AG04450 (cell line): ENCODE measurements around the gene SPR. TPM values are rescaled to one million over a fixed set of nuclear protein-coding genes. Genes with fewer than 3 reads are reported as not detected.

Experiments
- CTCF ChIA-PET: fragments of 300-600, 350-600 bp; formaldehyde crosslinking; extraction: SDS; loops from one replicate; lab custom pipeline; 2022; ENCODE audit warnings: antibody characterized with exemption, inconsistent platforms; lab: Charles Lee
- POLR2A ChIA-PET: fragments of 350-600 bp; formaldehyde crosslinking; extraction: SDS; loops from one replicate; lab custom pipeline; 2021; ENCODE audit warnings: antibody characterized with exemption, inconsistent platforms; lab: Yijun Ruan, JAX
- DNase-seq: peaks from one replicate; pipeline ENCODE4 v3.0.0-alpha.2; 2011; ENCODE audit warnings: low read depth, low spot score
- H3K27ac ChIP-seq: one replicate; pipeline ENCODE4 v1.5.1; 2012; ENCODE audit warnings: low read depth, low read length, control low read depth
- H3K27me3 ChIP-seq: one replicate; pipeline ENCODE4 v1.6.0; 2012; ENCODE audit warnings: low read length; ENCODE audit not compliant: control insufficient read depth, insufficient read depth
- H3K4me3 ChIP-seq: 2 replicates; pipeline ENCODE4 v1.5.1; 2011; ENCODE audit warnings: mild to moderate bottlenecking, low read depth, low read length, control low read depth
- H3K9me3 ChIP-seq: 2 replicates; pipeline ENCODE4 v1.5.1; 2012; ENCODE audit warnings: low read length; ENCODE audit not compliant: control insufficient read depth, insufficient read depth
- polyA minus RNA-seq: library from RNA; depleted of rRNA, polyadenylated mRNA; stranded (reverse); fragments of >200 nt; gene quantifications from 2 replicates; pipeline ENCODE4 v1.2.3, GENCODE V29; 2011; rRNA and poly(A)+ RNA removed
- polyA plus RNA-seq: library from polyadenylated mRNA; depleted of rRNA; stranded (reverse); fragments of >200 nt; gene quantifications from 2 replicates; pipeline ENCODE4 v1.2.3, GENCODE V29; 2011; rRNA removed
- TF ChIP-seq, protein P1 (sequence below): IDR thresholded peaks from 2 replicates; pipeline ENCODE4 v1.5.1; 2011; ENCODE audit warnings: low read depth, low read length, control low read depth, inconsistent platforms

Gene SPR
- polyA plus RNA-seq: 17.5 TPM in 2 replicates
- polyA minus RNA-seq: 7.3 and 8.1 TPM in 2 replicates

DNA sequence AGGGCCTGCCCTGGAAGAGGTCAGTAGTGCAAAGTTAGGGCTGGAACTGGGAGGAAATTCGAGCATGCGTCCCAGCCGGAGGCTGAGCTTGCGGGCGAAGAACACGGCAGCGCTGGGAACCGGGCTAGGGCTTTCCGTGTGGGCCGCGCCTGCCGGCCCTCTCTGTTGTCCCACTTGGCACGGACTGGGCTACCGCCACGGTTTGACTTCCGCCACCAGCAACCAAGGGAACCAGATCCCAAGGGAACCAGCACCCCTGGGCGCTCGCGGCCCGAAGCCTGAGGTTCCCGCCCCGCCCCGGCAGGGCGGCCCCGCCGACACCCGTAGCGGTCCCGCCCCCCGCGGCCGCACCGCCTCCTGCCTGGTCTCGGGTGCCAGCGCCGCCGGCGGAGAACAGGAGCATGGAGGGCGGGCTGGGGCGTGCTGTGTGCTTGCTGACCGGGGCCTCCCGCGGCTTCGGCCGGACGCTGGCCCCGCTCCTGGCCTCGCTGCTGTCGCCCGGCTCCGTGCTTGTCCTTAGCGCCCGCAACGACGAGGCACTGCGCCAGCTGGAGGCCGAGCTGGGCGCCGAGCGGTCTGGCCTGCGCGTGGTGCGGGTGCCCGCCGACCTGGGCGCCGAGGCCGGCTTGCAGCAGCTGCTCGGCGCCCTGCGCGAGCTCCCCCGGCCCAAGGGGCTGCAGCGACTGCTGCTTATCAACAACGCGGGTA lies at the start of gene SPR:
TSS of gene SPR (plus strand) at position 377 of the 708 bp plus-strand sequence. CDS start at position 402, 25 bp downstream.
- H3K27ac ChIP-seq: peak within 1 kb of the TSS; percentile 52
- H3K4me3 ChIP-seq: peak within 1 kb of the TSS; percentile 71
- no peak for DNase-seq
- CTCF ChIA-PET: interaction anchor here (0.6 to 11.9 kb wide), 34 partner anchors 8 to 1341 kb away, joined by 3 to 222 read pairs (median 4); no protein-coding TSS in a partner anchor
- H3K9me3 ChIP-seq: no peaks in the 10 kb centered on the region
- H3K27me3 ChIP-seq: peaks cover 2% of the 10 kb centered on the region
- POLR2A ChIA-PET: no interaction called here
- TF ChIP-seq, protein P1, sequence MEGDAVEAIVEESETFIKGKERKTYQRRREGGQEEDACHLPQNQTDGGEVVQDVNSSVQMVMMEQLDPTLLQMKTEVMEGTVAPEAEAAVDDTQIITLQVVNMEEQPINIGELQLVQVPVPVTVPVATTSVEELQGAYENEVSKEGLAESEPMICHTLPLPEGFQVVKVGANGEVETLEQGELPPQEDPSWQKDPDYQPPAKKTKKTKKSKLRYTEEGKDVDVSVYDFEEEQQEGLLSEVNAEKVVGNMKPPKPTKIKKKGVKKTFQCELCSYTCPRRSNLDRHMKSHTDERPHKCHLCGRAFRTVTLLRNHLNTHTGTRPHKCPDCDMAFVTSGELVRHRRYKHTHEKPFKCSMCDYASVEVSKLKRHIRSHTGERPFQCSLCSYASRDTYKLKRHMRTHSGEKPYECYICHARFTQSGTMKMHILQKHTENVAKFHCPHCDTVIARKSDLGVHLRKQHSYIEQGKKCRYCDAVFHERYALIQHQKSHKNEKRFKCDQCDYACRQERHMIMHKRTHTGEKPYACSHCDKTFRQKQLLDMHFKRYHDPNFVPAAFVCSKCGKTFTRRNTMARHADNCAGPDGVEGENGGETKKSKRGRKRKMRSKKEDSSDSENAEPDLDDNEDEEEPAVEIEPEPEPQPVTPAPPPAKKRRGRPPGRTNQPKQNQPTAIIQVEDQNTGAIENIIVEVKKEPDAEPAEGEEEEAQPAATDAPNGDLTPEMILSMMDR: 0 out of 2 replicates have a peak, but pooled peaks have one; percentile 5

DNA sequence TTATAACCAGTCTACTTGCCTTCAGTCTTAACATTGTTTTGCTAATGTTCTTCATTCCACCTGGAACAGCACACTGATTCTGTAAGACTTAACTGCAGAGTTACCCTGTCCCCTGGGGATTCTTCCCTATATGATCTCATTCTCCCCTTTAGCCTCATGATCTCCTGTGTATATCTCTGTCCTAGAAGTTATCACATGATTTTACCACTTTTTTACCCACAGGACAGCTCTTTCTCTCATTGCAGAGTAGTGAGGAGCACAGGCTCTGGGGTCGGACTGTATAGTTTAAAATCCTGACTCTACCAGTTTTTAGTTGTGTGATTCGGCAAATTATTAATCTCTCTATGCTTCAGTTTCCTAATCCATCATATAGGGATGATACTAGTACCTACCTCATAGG lies 47.1 kb upstream of the SPR start:
- Histone ChIP-seq H3K4me3 (no peak overlapping the region), H3K27me3 (peaks cover 13% of the 10 kb centered on the region), H3K9me3 (no peaks in the 10 kb centered on the region), H3K27ac (no peak overlapping the region)
- CTCF ChIA-PET: no interaction called here
- TF ChIP-seq, protein P1: no peak
- POLR2A ChIA-PET: no interaction called here
- no peak for DNase-seq

DNA sequence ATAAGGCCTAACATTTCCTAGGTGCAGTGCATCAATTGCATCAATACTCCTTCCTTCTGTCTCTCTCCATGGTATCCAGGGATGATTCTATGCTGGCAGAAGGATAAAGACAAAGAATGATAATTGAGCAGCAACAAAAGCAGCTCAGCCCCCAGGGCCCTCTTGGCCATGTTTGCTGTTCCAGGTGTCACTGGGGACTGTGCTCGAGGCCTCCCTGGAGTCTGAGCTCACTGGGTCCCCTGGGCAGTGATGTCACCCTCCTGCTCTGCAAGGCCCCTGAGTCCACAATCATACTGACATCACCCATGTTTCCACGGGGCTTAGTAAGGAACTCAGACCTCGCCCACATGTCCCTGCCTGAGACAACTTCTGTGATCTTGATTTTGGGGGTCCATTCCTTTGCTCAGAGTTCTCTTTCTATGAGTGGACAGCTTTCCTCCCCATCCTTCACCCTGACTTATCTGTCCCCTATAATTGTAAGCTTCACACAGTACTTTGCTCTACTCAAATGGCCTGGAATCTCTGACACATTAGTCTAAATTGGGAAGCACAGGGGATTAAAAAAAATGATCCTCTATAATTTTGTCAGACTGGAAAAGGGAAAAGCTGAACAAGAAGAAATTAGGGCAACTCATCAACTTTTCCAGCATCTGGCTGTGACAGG lies 45.6 kb upstream of the SPR start:
- DNase-seq: no peak
- CTCF ChIA-PET: interaction anchor here (0.7 to 2.6 kb wide), 5 partner anchors 18 to 96 kb away, joined by 3 to 14 read pairs (median 3); no protein-coding TSS in a partner anchor
- POLR2A ChIA-PET: no interaction called here
- H3K27ac ChIP-seq: no peak overlapping the region
- H3K4me3 ChIP-seq: no peak overlapping the region
- no peaks in the 10 kb centered on the region for H3K9me3 ChIP-seq
- TF ChIP-seq, protein P1: no peak
- peaks cover 13% of the 10 kb centered on the region for H3K27me3 ChIP-seq

DNA sequence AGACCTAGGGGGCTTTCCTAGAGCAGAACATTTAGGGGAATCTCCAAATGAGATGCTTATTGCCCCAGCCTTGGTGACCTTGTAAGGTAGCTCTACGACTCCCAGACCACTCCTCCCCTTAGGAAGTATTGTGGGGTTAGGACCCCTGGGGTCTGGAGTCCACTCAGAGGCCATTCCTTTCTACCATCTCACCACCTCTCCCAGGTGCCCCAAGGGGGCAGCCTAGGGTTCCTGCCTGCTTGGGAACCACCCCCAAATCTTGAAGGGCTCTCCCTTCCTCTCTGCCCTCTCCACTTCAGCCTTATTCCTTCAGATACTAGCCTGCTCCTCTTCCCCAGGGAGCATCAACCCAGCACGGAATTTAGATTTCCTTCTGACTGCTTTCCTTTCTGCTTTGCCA lies 43.9 kb upstream of the SPR start:
- ChIA-PET POLR2A (no interaction called here), CTCF (interaction anchor here (0.5 to 2.6 kb wide), 2 partner anchors 19 to 21 kb away, joined by 4 to 14 read pairs; no protein-coding TSS in a partner anchor)
- H3K9me3 ChIP-seq: no peaks in the 10 kb centered on the region
- H3K27ac ChIP-seq: no peak overlapping the region
- peaks cover 14% of the 10 kb centered on the region for H3K27me3 ChIP-seq
- TF ChIP-seq, protein P1: no peak
- no peak for DNase-seq
- no peak overlapping the region for H3K4me3 ChIP-seq
